ENCODE data around the gene PXMP4.

GRCh38 chr20:33687993-33688937 lies 31.8 kb downstream of the PXMP4 start:
- TF ChIP-seq CTCF (IDR thresholded peaks at IDR 0.05): no peak
- no peak for TF ChIP-seq EZH2phosphoT487 (IDR thresholded peaks at IDR 0.05)

Measured in neural progenitor cell (in vitro differentiated cells).